HS-27A (cell line): Measurements from ENCODE around the gene NPNT.

Source experiments
- DNase-seq: peaks from one replicate; pipeline ENCODE4 v3.0.0-alpha.2; 2012; ENCODE audit warnings: low read depth, missing footprints

NPNT gene

GRCh38 chr4:105970371-105970770 lies 75.1 kb downstream of the NPNT start:
- no peak for DNase-seq

DNA sequence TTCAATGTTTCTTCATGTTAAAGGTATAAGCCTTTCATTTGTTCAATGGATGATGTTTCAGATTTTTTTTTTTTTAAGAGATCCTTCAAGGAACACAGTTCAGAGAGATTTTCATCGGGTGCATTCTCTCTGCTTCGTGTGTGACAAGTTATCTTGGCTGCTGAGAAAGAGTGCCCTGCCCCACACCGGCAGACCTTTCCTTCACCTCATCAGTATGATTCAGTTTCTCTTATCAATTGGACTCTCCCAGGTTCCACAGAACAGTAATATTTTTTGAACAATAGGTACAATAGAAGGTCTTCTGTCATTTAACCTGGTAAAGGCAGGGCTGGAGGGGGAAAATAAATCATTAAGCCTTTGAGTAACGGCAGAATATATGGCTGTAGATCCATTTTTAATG lies 75.8 kb downstream of the NPNT start:
- DNase-seq: no peak

GRCh38 chr4:105972946-105973621 lies 77.8 kb downstream of the NPNT start:
- DNase-seq: no peak

DNA sequence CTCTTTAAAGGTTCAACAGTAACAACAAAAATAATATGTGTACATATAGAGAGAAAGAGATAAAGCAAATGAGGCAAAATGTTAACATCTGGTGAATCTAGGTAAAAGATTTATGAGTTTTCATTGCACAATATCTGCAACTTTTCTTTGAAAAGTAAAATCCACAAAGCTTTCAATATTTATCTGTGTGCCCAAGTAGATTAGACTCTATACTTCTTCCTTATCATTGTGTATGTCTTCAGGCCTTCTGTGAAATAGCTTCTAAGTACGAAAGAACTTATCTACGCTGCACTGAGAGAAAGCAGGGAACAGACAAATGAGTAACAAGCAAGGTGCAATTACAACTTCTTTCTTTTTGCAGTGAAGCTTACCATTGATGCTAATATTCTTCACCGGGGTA lies 81.6 kb downstream of the NPNT start:
- no peak for DNase-seq

DNA sequence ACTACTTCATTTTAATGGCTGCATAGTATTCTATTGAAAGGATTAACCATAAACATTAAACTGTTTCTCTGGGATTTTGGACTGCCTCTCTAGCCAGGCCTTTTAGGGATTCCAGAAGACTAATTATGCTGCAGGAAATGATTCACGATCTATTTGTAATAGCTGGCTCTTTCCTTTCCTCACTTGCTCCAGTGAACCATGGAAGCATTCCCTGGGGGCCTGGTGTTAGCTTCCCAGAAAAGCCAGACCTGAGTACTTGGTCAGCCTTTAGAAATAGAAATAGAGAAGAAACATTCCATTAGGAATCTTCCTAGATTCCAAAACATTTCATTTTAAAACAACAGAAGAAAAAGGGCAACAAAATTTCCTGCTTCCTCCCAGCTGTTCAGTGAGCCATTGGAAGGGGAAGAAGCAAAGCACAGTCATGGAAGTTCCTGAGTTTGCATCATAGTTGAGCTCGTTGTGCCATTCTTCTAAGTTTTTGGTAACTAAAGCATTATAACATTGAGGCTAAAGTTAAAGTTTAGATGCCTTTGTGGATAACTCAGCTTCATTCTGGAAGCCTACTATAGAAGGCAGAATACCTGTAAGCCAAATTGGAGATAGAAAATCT lies 83.5 kb downstream of the NPNT start:
- no peak for DNase-seq

- no peak for DNase-seq
Measured at GRCh38 chr4:105979506-105979905, 84.2 kb downstream of the NPNT start.

- DNase-seq: no peak
Measured at GRCh38 chr4:105988671-105989070, 93.4 kb downstream of the NPNT start.

- DNase-seq: no peak
Measured at GRCh38 chr4:105989485-105990242, 94.4 kb downstream of the NPNT start.

DNA sequence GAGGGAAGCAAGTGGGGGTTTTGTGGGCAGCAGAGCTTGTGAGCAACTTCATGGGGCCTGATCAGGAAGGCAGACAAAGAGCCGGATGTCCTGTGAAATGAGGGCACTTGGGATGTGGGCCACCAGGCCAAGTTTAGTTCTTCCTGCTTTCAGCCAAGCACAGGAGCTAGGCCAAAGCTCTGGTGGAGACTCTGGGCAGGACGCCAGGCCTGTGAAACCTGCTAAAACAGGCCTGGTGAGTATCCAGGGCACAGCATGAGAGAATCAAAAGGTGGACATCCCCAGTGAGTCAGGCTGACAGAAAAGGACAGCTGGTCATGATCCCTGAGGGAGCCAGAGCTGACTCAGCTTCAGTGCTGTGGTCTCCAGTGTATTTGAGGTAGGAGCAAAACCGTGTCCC lies 95.7 kb downstream of the NPNT start:
- DNase-seq: no peak

DNA sequence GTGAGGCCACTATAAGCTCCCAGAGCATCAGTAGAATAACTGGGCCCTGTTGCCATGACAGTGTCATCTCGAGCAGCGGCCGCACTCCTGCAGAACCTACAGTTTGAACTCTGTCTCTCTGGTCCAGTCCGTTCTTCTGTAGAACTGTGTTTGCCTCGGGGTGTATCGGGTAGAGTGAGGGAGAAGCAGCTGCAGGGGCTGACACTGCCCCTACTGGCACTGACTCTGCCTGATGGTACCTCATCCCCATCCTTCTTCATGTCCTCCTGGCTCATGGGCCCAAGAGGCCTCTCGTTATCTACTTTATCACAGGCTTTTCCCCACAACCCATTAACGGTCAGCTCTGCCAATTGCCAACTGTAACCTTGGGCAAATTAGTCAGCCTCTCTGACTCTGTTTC lies 96.5 kb downstream of the NPNT start:
- no peak for DNase-seq

DNA sequence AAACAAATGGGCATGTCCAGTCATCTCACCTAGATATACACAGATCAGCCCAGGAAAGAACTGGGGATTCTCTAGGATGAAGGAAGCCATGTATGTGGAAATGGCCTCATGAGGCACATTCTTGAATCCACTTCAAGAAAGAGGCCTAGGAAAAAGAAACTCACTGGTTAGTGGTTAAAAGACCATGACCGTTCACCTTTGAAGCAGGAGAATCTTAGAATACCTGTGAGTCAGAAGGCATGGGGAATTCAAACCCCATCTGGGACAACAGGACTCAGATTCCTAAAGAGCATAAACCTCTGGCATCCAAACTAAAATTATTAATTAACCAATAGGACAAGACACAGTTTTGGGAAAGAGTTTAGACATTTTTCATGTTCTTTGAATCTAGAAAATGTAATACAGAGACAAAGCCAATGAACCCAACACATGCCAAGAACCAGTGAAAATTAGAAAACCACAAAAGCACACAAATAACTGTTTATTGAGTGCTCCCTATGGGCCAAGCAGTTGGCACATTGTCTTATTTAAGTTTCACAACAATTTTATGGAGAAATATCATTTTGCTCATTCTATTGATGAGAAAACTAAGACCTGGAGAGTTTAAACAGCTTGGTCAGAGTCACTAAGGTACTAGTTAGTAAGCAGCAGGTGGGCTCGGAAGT lies 97.5 kb downstream of the NPNT start:
- no peak for DNase-seq

GRCh38 chr4:105994061-105994460 lies 98.8 kb downstream of the NPNT start:
- no peak for DNase-seq

GRCh38 chr4:105994841-105995501 lies 99.7 kb downstream of the NPNT start:
- DNase-seq: no peak

- no peak for DNase-seq
Measured at GRCh38 chr4:105996845-105997244, 101.6 kb downstream of the NPNT start.

GRCh38 chr4:105998171-105999063 lies 103.1 kb downstream of the NPNT start:
- no peak for DNase-seq

GRCh38 chr4:106002994-106003393 lies 107.7 kb downstream of the NPNT start:
- no peak for DNase-seq

GRCh38 chr4:106010761-106011160 lies 115.5 kb downstream of the NPNT start:
- DNase-seq: no peak

- DNase-seq: no peak
Measured at GRCh38 chr4:106011387-106011786, 116.1 kb downstream of the NPNT start.

- no peak for DNase-seq
Measured at GRCh38 chr4:106017975-106018374, 122.7 kb downstream of the NPNT start.

GRCh38 chr4:106019771-106020170 lies 124.5 kb downstream of the NPNT start:
- no peak for DNase-seq
